NCI-H82 treated with DMSO at 0.1 percent for 48 hours (cell line): ENCODE data around the gene LENEP.

ENCODE experiments used
- DNase-seq: peaks from one replicate; lab custom pipeline; 2025; ENCODE audit not compliant: unreplicated experiment; lab: John Stamatoyannopoulos, UW

The LENEP gene

DNA sequence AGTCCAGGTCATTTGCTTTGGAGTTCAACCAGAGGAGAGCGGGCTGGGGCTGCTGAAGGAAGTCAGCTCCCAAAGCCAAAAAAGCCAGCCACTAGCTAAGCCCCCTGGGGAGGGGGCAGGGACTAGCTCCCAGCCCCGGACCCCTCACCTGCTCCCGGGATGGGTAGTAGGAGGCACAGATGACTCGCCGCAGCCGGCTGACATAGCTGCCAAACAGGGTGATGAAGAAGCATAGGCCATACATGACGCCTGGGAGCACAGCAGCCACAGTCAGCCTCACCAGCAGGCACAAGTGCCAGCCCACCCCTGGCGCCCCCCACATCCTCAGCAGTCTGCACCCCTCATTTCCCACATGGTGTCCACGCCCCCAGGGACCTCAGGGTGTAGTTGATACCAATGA is 32.8 kb downstream of the LENEP start:
- no peak for DNase-seq

DNA sequence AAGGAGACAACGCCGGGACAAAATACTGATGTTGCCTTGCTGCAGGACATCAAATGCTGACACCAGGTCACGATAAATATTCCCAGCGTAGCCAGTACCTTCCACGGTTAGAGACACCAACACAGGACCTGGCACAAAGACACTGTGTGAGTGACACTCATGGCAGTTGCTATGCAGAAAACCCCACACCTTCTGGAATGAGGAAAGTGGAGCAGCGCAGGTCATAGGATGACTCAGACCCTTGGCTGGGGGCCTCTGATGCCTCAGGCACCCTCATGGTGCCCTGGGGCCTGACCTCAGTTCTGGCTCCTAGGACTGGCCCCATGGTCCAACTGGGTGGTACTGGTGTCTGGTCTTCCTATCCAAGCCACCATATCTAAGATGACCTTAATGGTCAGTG is 33.2 kb downstream of the LENEP start:
- DNase-seq, result no peak

DNA sequence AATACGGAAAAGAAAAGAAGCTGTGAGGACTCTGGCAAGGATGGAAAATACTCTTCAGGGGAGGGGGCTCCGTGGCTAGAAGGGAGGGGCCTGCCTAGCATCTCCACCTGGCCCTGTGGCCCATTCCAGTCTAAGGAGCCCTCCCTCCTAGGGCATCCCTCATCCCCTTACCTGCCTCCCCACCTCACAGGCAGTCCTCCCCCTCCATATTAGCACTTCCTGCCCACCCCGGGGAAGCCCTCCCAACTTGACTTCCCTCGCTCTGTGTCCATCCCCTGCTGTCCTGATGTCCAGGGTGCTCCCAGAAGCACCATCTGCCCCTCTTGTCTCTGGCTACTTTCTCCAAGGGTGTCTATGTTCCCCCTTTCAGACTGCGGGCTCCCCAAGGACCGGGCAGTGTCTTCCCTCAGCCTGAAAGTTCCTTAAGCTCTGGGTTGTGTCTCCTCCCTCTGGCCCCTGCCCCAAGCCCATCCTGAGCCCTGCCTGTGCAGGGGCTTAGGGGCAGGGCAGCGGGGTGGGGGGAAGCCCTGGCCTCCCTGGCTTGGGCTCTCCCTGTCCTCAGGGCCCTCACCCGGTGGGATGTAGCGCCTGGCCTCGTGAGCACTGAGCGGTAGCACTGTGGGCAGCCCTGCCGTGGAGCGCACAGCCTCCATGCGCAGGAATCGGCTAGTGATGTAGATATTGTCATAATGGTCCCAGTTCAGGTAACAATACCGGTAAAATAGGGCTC is 36.3 kb downstream of the LENEP start:
- DNase-seq, result no peak

DNA sequence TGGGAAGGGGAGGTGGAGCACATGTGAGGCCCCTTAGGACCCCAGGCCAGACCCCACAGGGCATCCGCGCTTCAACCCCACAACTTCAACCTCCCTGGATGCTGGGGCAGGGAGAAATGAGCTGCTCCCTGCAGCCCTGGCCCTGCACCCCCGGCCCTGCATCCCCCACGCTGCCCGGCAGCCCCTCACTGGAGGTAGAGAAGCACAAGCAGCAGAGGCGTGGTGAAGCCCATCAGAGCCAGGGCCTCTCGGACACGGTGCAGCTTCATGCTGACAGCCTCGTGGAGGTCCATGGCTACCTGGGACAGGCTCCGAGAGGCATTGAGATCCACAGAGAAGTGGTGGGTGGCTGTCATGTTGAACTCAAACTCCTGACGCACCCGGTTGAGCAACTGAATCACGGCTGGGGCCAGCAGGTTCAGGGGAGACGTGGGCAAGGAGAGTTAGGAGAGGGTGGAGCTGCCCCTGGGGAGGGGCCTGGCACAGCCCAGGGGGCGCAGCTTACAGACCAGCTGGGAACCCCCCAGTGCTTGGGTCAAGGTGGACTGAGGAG is 36.9 kb downstream of the LENEP start:
- DNase-seq, result no peak

DNA sequence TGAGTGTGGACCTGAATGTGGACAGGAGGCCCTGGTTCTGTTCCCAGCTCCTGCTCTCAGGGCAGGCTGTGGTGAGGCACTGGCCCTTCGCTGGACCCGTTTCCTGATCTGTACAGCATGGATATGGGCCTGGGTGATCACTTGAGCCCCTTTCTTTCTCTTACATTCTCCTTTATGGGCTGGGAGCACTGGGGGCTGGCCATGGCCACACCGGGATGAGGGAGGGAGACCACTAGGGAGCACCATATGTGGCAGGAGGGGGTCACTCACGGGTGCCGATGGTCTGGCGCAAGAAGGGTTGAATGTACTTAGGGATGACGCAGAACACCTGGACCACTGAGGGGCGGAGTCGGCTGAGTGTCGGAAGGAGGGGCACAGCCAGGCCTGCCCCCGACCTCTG is 37.5 kb downstream of the LENEP start:
- DNase-seq, result no peak

DNA sequence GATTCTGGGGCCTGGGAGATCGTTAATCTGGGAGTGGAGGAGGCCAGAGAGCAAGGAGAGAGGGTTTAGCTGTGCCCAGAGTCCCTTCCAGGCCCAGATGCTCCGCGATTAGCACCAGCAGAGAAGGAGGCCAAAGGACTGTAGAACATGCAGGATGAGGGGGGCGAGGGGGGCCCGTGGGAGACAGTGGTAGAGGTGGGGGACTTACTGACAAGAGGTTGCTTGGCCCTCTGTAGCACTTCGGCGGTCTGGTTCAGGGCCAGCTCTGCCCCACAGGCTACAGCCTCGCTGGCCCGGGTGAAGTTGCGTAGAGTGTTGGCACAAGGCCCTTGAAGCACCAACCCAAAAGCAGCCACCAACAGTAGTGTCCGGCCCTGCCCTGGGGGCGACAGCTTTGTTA is 39.5 kb downstream of the LENEP start:
- DNase-seq, result no peak

DNA sequence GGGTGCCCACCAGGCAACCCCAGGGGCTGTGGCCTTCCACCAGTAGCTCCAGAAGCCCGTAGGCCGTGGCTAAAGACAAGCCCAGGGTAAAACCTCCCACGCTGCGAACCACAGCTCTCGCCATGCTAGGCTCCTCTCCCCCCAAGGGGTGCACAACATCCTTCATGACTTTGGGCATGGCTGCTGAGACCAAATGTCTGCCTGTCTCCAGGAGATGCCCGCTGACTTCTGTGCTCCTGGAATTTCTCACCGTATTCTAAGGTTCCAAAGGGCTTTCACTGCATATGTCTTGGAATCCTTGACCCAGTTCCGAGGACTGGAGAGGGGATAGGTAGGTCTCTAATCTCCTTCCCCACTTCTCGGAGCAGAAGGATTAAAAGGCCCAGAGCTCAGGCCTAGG is 40.1 kb downstream of the LENEP start, which contains the start of the genes DCST1 and DCST2:
Gene DCST1, plus strand, starts transcription at position 301 of the 400 bp plus-strand sequence. CDS start 213 bp downstream, outside the sequence.
Gene DCST2, minus strand, starts transcription at position 258 of the 400 bp plus-strand sequence. Its CDS starts 80 bp downstream, at position 178.
- DNase-seq, result no peak

DNA sequence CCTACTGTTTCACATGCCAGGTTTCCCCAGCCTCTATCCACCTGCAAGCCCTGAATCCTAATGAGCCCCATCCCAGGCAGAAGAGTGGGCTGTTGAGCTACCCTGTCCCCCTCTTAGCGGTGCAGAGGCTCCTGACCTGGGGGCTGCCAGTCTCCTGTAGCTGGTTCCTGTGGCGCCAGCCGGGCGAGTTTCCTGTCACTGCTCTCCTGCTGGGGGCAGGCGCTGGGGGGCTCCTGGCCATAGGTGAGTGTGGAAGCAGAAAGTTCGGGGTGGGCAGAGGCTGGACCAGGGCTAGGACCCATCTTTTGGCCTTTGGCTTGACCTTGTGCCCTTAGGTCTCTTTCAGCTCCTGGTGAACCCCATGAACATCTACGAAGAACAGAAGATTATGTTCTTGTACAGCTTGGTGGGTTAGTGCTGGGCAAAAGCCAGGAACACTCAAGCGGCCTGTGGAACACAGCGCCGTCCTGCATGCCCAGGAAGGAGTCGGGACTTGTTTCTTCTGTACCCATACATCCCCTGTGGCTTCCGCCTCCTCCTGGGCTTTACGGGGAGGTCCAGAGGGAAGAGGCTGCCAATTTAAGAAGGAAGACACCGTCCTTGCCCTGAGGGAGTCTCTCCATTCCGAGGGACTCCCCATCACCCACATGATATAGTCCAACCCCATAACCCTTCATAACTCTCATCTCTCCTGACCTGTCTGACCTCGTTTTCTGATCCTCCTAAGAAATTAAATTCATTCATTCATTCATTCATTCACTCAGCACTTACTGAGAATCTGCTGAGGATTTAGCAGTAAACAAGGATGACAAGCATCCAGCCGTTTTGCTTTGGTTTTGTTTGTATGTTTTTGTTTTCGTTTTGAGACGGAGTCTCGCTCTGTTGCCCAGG is 41.2 kb downstream of the LENEP start:
- DNase-seq, result no peak

DNA sequence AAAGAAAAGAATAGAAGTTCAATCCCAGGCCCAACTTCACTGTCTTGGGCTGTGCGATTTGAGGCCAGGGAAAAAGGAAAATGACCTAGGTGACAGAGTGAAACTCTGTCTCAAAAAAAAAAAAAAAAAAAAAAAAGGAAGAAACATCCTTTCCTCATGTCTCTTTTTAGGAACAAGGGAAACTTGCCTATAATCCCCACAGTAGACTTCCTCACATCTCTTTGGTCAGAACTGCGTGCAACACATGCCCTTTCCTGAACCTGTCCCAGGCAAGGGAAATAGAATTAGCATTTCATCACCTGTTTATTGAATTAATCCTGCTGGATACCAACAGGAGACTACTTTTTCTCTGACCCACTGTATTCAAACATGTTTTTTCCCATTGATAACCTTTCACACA is 42.5 kb downstream of the LENEP start:
- no peak for DNase-seq

DNA sequence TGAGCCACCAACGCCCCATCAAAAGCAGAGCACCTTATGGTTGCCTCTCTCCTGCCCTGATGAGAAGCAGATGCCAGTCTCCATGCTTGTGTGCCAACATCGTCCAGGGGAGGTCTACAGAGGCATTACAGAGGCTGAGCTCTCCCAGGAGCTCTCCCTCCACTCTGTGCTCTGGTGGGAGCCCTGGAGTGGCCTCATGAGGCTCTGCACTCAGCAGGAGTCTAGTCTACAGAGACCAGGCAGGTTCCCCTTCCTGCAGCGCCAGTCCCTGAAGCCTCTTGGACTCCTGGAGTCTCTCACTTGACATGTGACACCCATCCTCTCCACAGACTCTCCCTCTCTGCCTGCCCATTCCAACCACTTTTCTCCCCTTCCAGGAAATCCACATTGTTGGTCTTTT is 43.7 kb downstream of the LENEP start:
- DNase-seq, result no peak

DNA sequence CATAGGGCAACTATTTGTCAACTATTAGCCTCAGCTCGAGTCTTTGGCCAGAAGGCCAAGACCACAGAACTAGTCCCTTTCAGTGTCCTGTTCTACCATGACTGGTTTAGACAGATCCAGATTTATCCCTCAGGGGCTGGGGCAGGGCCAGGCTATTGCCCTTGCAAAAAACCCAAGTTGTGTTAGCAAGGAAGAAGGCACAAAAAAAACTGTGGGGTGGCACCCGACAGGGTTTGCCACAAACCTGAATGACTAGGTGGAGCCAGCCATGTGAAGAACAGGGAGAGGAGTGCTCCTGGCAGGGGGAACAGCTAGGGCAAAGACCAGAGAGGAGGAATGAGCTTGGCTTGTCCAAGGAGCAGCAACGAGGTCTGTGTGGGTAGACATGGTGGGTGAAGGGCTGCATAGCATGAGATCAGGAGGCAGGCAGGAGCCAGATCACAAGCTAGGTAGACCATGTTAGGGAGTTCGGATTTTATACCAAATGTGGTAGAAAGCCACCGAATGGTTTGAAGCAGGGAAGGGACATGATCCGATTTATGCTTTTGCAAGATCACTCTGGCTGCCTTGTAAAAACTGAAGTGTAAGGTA is 44.6 kb downstream of the LENEP start:
- no peak for DNase-seq

DNA sequence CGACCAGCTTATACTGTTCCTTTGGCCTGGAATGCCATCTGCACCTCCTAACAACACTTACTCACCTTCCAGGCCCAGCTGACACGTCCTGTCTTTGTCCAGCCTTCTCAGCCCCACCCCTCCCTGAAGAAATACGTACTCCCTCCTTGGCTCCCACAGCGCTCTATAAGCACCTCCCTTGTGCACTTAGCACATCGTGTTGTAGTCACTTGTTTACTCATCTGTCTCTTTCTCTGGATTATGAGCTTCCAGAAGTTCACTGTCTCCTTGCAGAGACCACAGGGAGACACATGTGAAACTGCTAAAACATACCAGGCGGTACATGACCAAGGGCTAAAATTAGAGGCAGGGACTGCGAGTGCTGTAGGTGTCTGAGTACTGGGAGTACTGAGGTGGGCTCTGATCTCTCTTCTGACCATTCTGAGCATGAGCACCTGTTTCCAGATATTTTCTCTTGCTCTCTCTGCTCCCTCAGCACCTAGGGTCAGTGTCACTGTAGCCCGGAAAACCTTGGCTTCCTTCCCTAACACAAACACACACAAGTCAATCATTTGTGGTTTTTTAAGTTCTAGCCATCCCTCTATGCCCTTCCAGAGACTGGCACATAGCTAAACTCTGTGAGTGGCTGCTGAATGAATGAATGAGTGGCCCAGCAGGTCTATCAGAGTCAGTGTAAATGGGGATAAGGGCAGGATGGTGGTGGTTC is 45.4 kb downstream of the LENEP start:
- no peak for DNase-seq

DNA sequence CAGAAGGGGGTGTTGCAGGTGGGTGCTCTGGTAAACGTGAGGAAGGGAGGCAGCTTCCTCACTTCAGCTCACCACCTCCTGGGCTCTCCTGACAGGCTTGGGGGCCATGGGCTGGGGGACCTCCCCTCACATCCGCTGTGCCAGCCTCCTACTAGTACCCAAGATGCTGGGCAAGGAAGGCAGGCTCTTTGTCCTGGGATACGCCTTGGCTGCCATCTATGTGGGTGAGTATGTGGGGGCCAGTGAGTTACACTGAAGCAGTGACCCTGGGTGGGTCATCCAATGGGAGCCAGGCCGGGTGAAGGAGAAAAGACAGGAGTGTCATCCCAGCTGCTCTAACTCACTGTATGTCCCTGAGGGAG is 45.9 kb downstream of the LENEP start:
- DNase-seq, result no peak

DNA sequence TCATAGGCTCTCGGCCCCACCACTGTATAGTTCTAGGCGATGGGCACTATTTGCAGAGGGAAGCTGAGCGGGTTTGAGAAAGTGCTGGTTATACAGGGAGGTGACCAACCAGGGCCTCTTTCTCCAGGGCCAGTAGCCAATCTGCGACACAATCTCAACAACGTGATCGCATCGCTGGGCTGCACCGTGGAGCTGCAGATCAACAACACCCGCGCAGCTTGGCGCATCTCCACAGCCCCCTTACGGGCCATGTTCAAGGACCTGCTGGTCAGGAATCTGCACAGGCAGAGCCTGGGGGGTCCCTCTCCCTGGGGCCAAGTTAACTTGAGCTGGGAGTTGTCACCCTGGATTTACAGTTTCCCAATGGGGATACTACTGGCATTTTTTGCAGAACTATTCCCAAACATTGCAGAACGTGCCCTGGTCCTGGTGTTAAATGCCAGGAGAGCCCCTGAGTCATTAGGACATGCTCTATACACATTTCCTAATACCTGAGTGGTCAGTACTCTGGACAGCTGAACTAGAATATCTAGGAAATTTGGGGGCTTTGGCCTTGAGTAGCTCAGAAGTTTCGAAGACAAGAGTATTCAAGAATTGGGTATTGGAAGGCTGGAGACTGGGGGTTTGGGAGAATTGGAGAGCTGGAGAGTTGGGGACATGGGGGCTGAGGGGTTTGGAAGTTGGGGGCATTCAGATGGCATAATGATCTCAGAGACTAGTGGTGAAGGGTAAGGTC is 47.1 kb downstream of the LENEP start:
- no peak for DNase-seq

DNA sequence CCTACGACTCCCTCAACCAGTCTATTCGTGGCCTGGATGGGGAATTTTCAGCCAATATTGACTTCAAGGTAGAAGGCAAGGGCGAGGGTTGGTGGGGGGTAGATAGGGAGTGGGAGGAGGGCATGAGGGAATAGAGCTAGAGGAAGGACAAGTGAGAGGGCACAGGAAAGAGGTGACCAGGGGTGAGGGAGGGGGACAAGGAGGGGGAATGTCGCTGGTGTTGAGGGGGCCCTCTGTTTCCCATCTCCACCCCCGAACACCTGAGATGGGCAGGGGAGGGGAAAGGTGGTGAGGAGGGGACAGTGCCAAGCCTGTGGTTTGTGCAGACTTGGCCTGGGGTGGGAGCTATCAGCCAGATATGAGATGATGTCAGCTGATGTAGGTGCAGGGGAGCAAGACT is 49.4 kb downstream of the LENEP start:
- DNase-seq, result no peak

DNA sequence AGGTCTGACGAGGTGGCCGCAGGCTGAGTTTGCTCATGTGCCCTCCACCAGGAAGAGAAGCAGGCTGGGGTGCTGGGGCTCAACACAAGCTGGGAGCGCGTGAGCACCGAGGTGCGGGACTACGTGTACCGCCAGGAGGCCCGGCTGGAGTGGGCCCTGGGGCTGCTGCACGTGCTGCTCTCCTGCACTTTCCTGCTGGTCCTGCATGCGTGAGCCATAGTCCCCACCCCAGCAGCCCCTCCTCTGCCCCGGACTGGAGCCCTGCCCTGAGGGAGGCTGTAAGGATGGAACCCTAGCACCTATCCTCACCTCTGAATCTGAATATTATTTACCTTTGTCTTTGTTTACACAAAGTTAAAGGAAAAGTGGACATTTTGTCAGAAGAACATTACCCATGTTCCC is 49.9 kb downstream of the LENEP start:
- no peak for DNase-seq

DNA sequence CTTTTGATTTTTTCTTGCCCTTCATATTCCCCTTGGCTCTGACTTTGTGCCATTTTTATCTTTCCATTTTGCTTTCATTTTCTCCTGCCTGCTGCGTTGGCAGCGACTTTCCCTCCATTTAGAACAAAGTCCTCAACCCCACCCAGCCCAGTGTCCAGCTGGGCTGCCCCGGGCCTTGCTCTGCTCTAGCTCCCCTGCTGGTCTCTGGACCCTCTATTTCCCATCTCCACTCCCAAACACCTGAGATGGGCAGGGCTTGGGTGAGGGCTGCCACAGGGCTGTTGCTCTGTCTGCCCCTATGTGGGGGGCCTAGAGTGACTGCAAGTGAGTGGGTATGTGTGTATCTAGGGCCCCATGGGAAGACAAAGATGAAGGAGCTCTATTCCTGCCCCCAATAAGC is 50.4 kb downstream of the LENEP start:
- no peak for DNase-seq
